Hepatocyte (in vitro differentiated cells): ENCODE data around the gene ZNF79.

Source experiments
- CTCF ChIP-seq: fragments of 200-600 bp; sonication (generic); IDR thresholded peaks from 2 replicates; pipeline ENCODE4 v1.5.1; 2016; ENCODE audit warnings: antibody characterized with exemption, mild to moderate bottlenecking; ENCODE audit not compliant: poor library complexity
- EZH2 ChIP-seq: fragments of 200-600 bp; sonication (generic); IDR thresholded peaks from 2 replicates; pipeline ENCODE4 v1.6.1; 2016; ENCODE audit warnings: antibody characterized with exemption, mild to moderate bottlenecking, borderline replicate concordance

- no peak for TF ChIP-seq CTCF
- TF ChIP-seq EZH2: no peak
These were observed 43.4 kb downstream of the ZNF79 start for GRCh38 chr9:127467621-127468020.
